ENCODE measurements around the gene CMBL.
"Not testable (repeated sequence)": the region's sequence is repeated elsewhere in the genome, so short reads cannot be mapped to it uniquely, and the experiment has no call there.

Gene CMBL

DNA sequence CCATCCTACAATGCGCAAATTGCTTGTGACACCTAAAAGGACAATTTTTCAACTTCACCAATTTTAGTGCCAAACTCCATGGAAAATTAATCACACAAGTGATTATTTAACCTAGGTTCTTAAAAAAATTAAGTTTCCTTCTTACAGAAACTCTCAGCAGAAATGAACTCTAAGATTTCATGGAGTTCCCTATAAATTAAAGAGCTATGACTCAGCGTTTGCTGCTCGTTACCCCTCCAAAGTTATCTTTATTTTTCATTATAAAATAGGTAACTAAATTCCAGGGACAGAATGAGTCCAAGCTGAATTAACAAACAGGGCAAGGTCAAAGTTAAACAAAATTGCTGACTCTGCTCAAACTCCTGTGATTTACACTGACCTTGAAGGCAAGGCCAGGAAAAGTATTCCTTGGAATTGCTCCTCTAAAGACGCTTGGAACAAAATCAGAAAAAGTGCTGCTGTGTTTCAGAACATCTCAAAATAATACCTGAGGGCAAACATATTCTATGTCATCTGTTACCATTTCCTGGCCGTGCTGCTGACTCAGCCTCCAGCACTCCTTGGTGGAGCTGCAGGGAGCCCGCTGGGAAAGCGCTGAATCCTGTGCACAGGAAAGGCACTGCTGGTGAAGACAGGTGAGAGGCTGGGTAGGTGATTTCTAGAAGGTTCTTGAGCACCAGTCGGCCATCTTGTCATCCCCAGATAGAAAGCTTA is 2.5 kb upstream of the CMBL start:
- DNase-seq, result no peak

DNA sequence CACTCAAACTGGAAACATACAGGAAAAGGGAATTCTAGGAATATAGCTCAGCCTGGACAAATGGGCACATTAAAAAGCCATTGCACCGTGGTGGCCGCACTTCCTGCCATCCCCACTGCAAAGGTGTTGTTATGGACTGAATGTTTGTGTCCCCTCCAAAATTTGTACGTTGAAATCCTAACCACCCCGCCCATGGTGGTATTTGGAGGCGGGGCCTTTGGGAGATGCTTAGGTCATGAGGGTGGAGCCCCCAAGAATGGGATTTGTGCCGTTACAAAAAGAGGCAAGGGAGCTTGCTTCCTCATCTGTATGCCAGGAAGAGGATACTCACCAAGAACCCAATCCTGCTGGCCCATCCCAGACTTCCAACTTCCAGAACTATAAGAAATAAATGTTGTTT is 1.1 kb upstream of the CMBL start:
- no peak for DNase-seq

DNA sequence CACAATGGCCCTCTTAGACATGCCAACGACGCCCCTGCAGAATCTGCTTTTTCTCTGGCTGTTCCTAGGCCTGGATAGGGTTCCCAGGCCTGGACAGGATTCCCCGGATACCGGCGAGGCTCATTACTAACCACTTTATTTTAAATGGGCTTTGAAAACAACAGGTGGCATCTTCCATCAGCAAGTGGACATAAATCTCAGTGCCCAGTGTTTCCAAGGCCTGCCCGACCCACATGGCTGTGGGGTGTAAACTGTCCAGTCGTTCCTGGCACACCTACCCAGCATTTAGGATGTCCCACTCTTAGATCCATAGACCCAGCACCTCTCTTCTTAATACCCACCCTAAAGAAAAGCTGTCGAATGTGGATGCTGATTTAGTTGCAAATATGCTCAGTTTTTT is 896 bp downstream of the CMBL start:
- DNase-seq, result peak in 1 of 14 donors; percentile 7

DNA sequence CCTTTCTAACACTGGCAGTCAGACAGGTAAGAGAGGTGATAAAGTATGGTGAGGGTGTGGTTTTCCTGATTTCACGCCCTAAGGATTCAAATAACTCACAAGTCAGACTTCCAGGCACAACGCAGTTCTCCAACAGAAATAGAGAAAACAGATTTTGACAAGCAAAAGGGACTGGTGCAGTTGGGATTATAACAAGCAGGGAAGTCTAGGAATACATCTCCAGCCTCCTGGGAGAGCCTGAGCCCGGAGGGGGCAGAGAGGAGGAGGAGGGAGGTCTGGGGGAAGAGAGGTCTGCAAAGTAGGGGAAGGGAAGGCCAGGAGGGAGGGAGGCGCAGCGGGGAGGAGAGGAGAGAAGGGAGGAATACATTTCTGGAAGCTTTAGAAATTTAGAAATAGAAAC is 1.6 kb downstream of the CMBL start:
- no peak for DNase-seq

DNA sequence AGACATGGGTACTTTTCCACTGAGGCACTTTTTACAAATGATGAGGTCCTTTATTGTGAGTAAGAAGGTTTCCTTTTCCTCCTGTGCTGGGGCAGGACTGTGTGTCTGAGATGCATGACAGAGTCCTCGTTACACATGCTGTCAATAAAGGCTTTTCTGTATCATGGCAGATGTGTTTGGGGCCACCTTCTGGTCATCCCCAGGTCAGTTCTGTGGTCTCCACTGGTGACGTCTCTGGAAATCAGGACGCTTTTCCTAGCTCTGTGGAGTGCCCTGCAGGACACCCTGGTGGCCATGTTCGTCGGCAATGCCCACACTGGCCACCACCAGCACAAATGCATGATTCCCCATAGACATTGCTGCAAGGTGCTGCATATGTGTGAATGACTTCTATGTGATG is 2.8 kb downstream of the CMBL start:
- DNase-seq, result no peak

DNA sequence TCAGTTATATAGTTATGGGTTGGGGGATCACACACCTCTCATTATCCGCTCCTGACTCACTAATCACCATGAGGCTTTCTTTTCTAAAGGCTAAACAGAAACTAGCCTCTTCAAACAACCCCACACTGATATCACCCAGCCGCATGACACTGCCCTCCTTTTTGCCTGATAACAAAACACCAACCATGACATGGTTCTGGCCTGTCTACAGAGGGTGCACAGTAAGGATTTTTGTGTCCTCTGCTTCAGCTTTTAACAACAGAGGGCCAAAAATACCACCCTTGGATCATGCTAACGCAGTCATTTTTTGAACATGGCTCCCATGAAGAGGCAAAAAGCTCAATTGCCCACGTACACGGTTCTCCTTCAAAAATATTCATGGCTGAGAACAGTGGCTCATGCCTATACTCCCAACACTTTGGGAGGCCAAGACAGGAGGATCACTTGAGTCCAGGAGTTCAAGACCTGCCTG is 4.0 kb downstream of the CMBL start:
- no peak for DNase-seq

DNA sequence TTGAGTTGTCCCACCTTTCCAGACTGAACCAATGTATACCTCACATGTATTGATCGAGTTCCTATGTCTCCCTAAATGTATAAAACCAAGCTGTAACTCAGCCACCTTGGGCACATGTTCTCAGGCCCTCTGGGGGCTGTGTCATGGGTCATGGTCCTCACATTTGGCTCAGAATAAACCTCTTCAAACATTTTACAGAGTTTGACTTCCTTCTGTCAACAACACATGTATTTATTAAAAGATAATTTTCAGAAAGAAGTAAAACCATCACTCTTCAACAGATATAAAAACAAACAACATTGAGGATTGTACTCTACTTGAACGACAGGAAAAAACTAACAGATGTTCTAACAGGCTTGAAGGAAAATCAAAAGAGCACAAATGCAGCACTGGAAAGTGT is 4.5 kb downstream of the CMBL start:
- no peak for DNase-seq

DNA sequence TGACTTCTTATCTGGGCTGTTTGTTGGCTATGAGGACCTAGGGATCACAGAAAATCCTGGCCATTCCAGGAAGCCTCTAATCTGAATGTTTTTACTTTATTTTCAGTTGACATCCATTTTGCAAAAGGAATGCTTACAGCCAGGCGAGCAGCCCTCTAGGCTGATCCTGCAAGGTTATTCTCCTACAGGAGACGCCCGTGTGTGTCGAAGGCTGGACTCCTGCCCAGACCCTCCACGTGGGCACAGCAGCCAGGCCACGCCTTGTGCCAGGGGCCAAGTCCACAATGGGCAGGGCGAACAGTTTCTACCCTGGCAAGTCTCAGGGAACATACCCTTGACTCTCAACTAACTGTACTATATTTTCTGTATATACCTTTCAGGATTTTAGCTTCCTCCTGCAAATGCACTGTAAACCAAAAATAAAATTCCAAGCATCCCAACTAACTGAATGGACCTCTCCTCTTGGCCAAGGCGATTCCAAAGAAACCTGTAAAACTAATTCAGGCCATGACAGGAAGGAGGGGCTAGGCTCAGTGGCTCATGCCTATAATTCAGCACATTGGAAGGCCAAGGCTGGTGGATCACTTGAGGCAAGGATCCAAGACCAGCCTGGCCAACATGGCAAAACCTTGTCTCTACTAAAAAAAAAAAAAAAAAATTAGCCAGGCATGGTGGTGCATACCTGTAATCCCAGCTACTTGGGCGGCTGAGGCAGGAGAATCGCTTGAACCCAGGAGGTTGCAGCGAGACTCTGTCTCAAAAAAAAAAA is 5.7 kb downstream of the CMBL start:
- DNase-seq, result peak in 5 of 14 donors; percentile 5 to 26 (median 20)

DNA sequence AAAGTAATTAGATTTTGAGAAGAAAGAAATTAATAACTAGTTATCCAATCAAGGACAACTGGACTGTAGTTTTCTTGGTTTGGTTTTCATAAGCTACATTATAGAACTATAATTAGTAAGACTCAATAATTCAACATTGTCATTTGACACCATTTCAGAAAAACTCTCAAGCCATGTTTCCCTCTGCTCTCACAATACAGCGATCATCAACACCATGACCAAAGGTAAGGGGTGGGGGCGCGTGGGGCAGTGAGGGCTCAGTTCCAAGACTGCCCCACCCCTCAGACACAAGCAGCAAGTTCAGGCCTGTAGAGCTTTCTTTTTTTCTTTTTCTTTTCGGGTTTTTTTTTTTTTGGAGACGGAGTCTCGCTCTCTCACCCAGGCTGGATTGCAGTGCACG is 6.4 kb downstream of the CMBL start:
- no peak for DNase-seq

DNA sequence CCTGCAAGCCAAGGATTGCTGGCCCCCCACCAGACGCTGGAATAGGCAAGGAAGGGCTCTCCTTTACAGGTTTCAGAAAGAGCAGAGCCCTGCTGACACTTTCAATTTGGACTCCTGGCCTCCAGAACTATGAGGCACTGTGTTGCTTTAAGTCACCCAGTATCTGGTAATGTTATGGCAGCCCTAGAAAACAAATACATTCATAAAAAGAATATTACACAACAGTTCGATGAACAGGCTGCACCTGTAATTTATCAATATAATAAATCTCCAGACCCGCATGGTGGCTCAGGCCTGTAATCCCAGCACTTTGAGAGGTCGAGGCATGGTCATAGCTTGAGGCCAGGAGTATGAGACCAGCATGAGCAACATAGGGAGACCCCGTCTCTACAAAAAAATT is 7.5 kb downstream of the CMBL start:
- DNase-seq, result no peak

DNA sequence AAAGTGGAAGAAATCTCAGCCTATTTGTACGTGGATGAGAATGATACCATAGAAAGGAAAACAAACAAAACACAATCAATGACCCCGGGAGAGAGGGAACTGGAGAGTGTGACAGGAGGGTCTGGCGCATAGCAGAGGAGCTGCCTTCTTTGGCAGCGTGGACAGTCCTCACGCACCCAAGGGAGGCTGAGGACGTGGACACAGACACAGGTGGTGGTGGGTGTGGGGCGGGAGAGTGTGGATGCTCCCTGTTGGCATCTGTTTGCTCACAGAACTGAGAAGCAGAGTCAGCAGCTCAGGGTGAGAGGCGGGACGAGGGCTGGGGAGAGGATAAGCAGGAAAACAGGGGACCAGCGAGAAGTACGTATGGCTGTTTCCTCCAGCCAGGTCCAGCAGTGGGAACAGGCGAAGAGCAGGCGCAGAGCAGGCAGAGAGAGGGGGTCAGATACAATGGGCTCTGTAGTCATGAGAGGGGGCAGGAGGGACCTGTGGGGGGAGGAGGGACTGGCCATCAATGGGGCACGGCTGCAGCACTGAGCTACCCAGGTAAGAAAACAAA is 10.0 kb downstream of the CMBL start:
- DNase-seq, result no peak

DNA sequence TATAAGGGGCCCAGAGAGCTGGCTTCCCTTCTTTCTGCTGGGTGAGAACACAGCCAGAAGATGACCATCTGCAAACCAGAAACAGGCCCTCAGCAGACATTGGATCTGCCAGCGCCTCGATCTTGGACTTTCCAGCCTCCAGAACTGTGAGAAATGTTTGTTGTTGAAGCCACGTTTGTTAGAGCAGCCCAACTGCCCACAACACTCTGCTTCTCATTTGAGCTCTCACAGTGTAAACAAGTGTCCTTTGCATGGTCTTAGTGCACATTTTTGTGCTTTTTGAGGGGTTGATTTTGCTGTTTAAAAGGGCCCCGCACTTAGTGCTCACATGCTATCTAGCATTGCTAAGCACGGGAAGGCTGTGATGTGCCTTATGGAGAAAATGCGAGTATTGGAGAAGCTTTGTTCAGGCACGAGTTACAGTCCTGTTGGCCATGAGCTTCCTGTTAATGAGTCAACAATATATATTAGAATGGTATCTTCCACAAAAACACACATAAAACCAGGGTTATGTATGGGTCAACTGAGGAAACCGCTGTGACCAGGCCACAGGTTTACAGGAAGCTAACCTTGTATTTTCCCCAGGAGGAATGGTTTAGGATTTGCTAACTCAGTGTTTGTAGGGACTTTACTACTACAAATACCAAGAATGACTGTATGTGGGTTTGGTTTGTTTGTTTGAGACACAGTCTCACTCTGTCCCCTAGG is 11.9 kb downstream of the CMBL start:
- DNase-seq, result no peak

DNA sequence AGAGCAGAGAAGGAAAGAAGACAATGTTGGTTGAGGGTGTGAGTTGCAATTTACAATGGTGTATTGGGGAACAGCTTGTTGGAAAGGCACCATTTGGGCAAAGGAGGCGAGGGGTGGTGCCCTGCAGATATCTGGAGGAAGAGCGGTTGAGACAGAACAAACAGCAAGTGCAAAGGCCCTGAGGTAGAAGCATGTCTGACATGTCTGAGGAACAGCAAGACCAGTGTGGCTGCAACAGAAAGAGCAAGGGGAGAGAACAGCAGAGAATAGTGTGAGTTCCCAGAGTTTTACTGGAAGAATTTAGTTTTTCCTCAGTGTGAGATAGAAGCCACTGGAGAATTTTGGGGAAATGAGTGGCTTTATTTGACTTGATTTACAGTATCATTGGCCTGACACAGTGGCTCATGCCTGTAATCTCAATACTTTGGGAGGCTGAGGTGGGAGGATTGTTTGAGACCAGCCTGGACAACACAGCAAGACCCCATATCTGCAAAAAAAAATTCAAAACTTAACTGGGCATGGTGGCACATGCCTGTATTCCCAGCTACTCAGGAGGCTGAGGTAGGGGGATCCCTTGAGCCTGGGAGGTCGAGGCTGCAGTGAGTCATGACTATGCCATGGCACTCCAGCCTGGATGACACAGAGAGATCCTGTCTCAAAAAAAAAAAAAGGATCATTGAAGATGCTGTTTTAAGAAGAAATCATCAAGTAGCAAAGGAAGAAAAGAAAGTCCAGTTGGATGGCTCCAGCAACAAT is 13.6 kb downstream of the CMBL start:
- DNase-seq, result no peak

DNA sequence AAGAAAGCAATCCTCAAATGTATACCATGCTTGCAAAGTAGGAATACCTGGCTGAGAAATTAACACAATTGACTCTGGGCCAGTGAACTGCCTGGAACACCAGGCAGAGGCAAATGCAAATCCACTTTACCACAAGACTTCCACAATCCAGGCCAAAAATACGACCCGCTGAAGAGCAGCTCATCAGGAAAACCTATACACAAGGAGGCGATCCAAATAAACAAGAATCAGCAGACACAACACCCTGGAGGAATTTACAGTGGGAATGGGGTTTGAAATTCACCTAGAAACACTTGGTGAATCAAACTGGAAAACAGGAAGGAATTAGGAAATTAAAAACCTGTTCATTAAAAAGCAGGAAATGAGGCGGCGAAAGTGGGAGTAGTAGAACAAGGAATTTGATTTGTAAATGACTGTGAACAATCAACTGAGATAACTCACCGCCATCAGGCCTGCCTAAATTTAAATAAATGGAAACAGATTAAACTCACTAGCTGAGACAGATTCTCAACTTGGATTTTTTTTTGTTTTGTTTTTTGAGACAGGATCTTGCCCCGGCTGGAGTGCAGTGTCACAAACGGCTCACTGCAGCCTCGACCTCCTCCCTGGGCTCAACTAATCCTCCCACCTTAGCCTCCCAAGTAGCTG is 15.9 kb downstream of the CMBL start:
- no peak for DNase-seq

DNA sequence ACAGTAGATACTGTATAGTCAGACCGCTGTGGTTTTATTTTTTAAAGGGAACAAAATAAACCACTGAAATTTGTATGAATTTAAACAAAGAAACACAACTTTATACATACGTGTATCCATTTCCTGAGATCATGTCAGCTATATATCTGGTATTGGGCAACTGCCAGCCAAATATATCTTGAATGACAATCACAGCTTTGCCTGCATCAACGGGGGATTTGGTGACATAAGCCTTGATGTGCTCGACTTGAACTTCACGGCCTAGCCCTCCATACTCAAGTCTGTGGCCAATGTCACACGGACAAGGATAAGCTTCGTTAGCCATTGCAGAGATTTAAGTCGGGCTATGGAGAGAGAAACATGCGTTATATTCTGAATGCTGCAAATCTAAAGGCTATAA is 17.3 kb downstream of the CMBL start:
- no peak for DNase-seq

DNA sequence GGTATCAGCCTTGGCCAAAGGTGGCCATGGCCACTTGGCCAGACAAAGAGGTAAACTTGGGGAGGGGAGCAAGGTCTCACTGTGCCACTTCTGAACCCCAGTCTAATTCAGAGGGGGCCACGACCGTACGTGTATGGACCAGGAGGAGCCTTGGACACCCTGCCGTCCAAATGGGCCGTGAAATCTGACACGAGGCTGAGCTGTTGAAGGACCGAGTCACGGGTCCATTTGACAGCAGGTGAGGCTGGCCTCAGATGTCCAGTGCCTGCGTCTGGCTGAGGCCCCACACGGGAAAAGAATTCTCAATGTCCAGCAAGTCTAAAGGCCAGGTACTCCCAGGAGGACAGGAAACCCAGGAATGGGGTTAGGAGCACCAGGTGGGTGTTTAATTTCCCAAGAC is 17.7 kb downstream of the CMBL start:
- DNase-seq, result no peak

DNA sequence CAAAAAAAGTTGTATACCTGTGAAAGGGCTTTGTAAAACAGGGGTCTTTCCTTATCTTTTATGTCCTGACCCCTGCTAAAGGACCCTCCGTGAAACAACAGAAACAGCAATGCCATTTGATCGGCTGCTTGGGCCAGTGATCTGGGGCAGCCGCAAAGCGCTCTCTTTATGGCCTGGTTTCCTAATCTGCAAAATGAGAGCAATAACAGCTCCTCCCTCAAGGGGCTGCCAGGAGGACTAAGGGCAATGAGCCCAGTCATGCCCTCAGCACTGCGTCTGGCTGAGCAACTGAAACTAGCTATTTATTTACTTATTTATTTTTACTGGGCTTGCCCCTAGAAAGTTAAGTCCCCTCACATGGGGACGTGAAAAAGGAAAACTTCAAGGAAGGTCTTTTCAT is 18.3 kb downstream of the CMBL start:
- peak in 1 of 14 donors; percentile 3 for DNase-seq

DNA sequence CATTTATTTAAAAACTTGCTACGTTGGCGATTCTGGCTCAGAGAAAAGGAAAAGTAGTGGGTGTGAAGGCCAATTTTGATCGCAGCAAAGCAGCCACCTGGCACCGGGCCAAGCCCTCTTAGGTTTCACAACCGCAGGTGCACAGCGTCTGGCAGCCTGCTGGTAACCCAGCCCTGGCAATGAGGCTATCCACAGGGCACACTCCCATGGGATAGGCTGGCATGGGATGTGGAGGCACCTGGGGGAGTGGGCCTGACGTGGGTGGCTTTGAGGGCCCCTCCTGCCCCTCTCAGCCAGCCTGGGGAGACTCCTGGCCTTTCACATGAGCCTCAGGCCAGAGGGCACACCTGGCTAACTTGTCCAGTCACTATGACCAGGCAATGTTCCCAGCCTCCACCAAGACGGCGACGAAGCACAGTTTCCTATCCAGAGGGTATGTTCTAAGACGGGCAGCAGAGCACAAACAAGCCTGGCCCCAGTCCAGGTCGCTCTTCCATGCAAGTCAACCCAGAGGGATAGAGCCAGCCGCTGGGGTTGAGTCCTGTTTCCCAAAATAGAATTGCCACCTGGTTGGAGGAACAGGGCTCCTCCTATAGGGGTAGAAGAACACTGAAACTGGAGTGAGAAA is 19.0 kb downstream of the CMBL start:
- DNase-seq, result no peak

DNA sequence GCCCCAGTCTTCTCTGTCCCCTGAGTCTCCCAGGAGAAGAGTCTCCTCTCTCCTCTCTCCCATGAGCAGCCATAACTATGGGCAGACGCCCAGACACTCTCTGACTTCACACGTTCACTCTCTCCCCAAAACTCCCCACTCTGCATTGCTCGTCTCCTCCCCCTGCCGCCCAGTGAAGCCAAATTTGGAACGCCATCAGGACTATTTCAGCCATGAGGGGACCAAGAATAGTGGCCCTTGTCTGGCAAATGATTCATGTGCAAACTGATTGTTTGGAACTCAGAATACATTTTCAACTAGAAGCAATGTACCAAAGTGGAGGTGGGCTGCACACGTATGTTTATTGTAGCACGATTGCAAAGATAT is 20.9 kb downstream of the CMBL start:
- DNase-seq, result no peak

DNA sequence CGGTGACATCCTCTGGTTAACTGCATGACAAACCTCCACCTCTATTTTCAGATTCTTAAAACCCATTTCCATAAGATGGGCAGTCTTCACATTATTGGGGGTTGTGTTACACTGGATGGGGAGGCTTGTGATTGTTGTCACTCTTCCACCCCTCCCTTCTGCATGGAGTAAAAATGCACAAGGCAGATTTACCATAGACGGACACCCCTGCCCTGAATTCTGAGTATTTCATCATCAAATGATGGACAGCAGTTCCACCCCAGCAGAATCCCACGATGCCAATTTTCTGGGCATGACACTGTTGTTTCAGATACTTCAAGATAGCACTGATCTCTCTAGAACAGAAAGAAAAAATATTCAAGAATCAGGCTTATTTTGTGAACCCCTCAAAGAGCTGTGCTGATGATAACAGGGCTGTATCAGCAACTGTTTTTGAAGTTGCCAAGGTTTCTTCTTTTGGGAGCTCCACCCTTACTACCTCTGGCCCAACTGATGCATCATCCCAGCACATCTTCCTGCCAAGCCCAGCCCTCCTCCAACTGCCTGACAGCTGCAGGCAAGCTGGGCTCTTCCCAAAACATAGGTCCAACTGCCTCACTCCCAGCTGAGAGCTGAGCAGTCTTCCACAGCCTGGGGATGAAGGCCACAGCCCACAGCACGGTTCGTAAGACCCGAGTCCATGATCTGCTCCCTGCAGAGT is 21.4 kb downstream of the CMBL start:
- no peak for DNase-seq

DNA sequence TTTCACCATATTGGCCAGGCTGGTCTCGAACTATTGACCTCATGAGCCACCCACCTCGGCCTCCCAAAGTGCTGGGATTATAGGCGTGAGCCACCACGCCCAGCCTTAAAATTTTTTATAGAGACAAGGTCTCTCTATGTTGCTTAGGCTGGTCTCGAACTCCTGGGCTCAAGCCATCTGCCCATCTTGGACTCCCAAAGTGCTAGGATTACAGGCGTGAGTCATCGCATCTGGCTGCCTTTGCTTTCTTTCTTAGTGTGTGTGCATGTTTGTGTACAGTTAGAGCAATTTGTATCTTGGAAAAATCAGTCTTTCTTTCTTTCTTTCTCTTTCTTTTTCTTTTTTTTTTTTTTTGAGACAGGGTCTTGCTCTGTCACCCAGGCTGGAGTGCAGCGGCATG is 22.3 kb downstream of the CMBL start:
- DNase-seq, result not testable (repeated sequence)
